Measurements from ENCODE around the gene STRAP.
A peak's percentile ranks its signal among the peaks of the same experiment; 100 is the strongest.
"Not testable (repeated sequence)": the region's sequence is repeated elsewhere in the genome, so short reads cannot be mapped to it uniquely, and the experiment has no call there.

The STRAP gene

GRCh38 chr12:15873556-15873955 lies 8.6 kb upstream of the STRAP start:
- DNase-seq (ENCODE audit: low read depth): no peak

GRCh38 chr12:15874556-15875145 lies 7.5 kb upstream of the STRAP start:
- DNase-seq (ENCODE audit: low read depth): not testable (repeated sequence)

- DNase-seq (ENCODE audit: low read depth): no peak
Observed at GRCh38 chr12:15875863-15876262, 6.3 kb upstream of the STRAP start.

- no peak for DNase-seq (ENCODE audit: low read depth)
Observed at GRCh38 chr12:15879413-15879812, 2.8 kb upstream of the STRAP start.

GRCh38 chr12:15880721-15881120 lies 1.5 kb upstream of the STRAP start:
- DNase-seq (ENCODE audit: low read depth): no peak

GRCh38 chr12:15883536-15883935 lies 1.3 kb downstream of the STRAP start:
- no peak for DNase-seq (ENCODE audit: low read depth)

- DNase-seq (ENCODE audit: low read depth): no peak
Observed at GRCh38 chr12:15886372-15887042, 4.3 kb downstream of the STRAP start.

GRCh38 chr12:15887043-15887817 lies 5.0 kb downstream of the STRAP start:
- no peak for DNase-seq (ENCODE audit: low read depth)

GRCh38 chr12:15892645-15893259 lies 10.6 kb downstream of the STRAP start:
- no peak for DNase-seq (ENCODE audit: low read depth)

GRCh38 chr12:15893260-15893659 lies 11.1 kb downstream of the STRAP start:
- DNase-seq (ENCODE audit: low read depth): no peak

GRCh38 chr12:15896867-15897266 lies 14.7 kb downstream of the STRAP start:
- DNase-seq (ENCODE audit: low read depth): no peak

- DNase-seq (ENCODE audit: low read depth): no peak
Observed at GRCh38 chr12:15897433-15897832, 15.2 kb downstream of the STRAP start.

GRCh38 chr12:15899282-15899870 lies 17.2 kb downstream of the STRAP start:
- no peak for DNase-seq (ENCODE audit: low read depth)

GRCh38 chr12:15904378-15904920 lies 22.3 kb downstream of the STRAP start:
- DNase-seq (ENCODE audit: low read depth): no peak

- DNase-seq (ENCODE audit: low read depth): no peak
Observed at GRCh38 chr12:15910468-15910863, 28.3 kb downstream of the STRAP start.

GRCh38 chr12:15910864-15911721 lies 28.9 kb downstream of the STRAP start, which contains the start of gene DERA:
Gene DERA (plus strand): TSS chr12:15911332. CDS start chr12:15911384, 52 bp downstream.
- DNase-seq (ENCODE audit: low read depth): peak; percentile 28

- DNase-seq (ENCODE audit: low read depth): not testable (repeated sequence)
Observed at GRCh38 chr12:15911931-15912330, 29.7 kb downstream of the STRAP start.

GRCh38 chr12:15914131-15914530 lies 31.9 kb downstream of the STRAP start:
- DNase-seq (ENCODE audit: low read depth): not testable (repeated sequence)

- DNase-seq (ENCODE audit: low read depth): no peak
Observed at GRCh38 chr12:15918066-15918465, 35.9 kb downstream of the STRAP start.

- no peak for DNase-seq (ENCODE audit: low read depth)
Observed at GRCh38 chr12:15919418-15919817, 37.2 kb downstream of the STRAP start.

- DNase-seq (ENCODE audit: low read depth): no peak
Observed at GRCh38 chr12:15924956-15925355, 42.8 kb downstream of the STRAP start.

Measured in HS-5 (cell line).